HepG2 (cell line): Measurements from ENCODE around the gene SLC1A3. TPM values are rescaled to one million over a fixed set of nuclear protein-coding genes. Genes with fewer than 3 reads are reported as not detected.

Experiments
- ATAC-seq: fragments of 200-7000 bp; cut with Tn5 transposase; 3 replicates; pipeline ENCODE4 v1.9.1; 2020; ENCODE audit warnings: mild to moderate bottlenecking, moderate library complexity
- BruUV-seq: library from RNA; stranded (reverse); fragments of 400-500 nt; replicated peaks from 2 replicates; lab custom pipeline; 2021; lab: Mats Ljungman, UMichigan
- CTCF ChIA-PET: fragments of 300-600 bp; formaldehyde crosslinking; extraction: SDS; loops from one replicate; lab custom pipeline; 2021; ENCODE audit warnings: low total read pairs, inconsistent platforms, low intra/inter-chr PET ratio; lab: Yijun Ruan, JAX
- POLR2A ChIA-PET: fragments of 350-600 bp; sonication (Branson Sonifier 250); formaldehyde crosslinking; loops from one replicate; lab custom pipeline; 2020; ENCODE audit warnings: antibody characterized with exemption, inconsistent platforms; lab: Yijun Ruan, JAX
- DNase-seq: peaks from one replicate; pipeline ENCODE4 v3.0.0-alpha.2; 2015; ENCODE audit warnings: low spot score
- FAIRE-seq: peaks from 3 replicates; lab custom pipeline; 2011; peaks lifted over from hg19 to GRCh38; lab: Jason Lieb, UNC
- H2AFZ ChIP-seq: one replicate; pipeline ENCODE4 v1.6.1; 2011; ENCODE audit warnings: low read length, inconsistent platforms
- H3K27ac ChIP-seq: fragments of 300-600 bp; 3 replicates; pipeline ENCODE4 v1.8.0; 2011; ENCODE audit warnings: mixed run types, mild to moderate bottlenecking, mixed read lengths, low read length, inconsistent platforms; ENCODE audit not compliant: insufficient read depth; ENCODE audit errors: extremely low read length
- H3K27me3 ChIP-seq, 2 experiments: fragments of 200-600 bp in 1 of 2; 2 replicates in 1 of 2; 3 replicates in 1 of 2; pipeline versions ENCODE4 v1.6.0 to v1.8.0; 2011; ENCODE audit warnings: low read length in 2 of 2, mild to moderate bottlenecking in 2 of 2, moderate library complexity in 2 of 2, inconsistent platforms in 1 of 2; ENCODE audit not compliant: insufficient read depth in 2 of 2, control insufficient read depth in 1 of 2
- H3K36me3 ChIP-seq, 2 experiments: fragments of 200-600 bp in 1 of 2; replicated peaks in 1 of 2; 2 replicates in 1 of 2; 3 replicates in 1 of 2; pipeline versions ENCODE4 v1.5.1 to v1.8.0; 2011; ENCODE audit warnings: low read length in 2 of 2, inconsistent platforms in 1 of 2; ENCODE audit not compliant: insufficient read depth in 2 of 2, control insufficient read depth in 1 of 2
- H3K4me1 ChIP-seq: 2 replicates; pipeline ENCODE4 v1.5.1; 2012; ENCODE audit warnings: low read length, inconsistent platforms; ENCODE audit not compliant: insufficient read depth
- H3K4me2 ChIP-seq: 2 replicates; pipeline ENCODE4 v1.6.0; 2011; ENCODE audit warnings: low read depth, low read length, inconsistent platforms
- H3K4me3 ChIP-seq, 3 experiments: fragments of 200-600 bp in 1 of 3; sonication (generic), shearing (Covaris generic) in 1 of 3; replicated peaks in 1 of 3; 2 replicates each; pipeline ENCODE4 v1.5.1; 2011 to 2016; ENCODE audit warnings: low read length in 3 of 3, inconsistent platforms in 2 of 3, low read depth in 2 of 3, mild to moderate bottlenecking in 2 of 3, control low read depth in 1 of 3, mixed read lengths in 1 of 3; ENCODE audit not compliant: insufficient read depth in 1 of 3
- H3K79me2 ChIP-seq: one replicate; pipeline ENCODE4 v1.6.1; 2011; ENCODE audit warnings: low read length, inconsistent platforms; ENCODE audit not compliant: insufficient read depth
- H3K9ac ChIP-seq: 2 replicates; pipeline ENCODE4 v1.6.0; 2011; ENCODE audit warnings: mild to moderate bottlenecking, low read depth, low read length, inconsistent platforms; ENCODE audit not compliant: insufficient read depth
- H3K9me3 ChIP-seq: 2 replicates; pipeline ENCODE4 v1.5.1; 2012; ENCODE audit warnings: mild to moderate bottlenecking, low read length
- H4K20me1 ChIP-seq: 2 replicates; pipeline ENCODE4 v1.6.0; 2011; ENCODE audit warnings: inconsistent platforms, mild to moderate bottlenecking, low read length, moderate library complexity; ENCODE audit not compliant: insufficient read depth
- DPF2 ChIP-seq: sonication (generic); formaldehyde crosslinking; IDR thresholded peaks from 2 replicates; pipeline ENCODE4 v1.4.0; 2020; ENCODE audit warnings: mild to moderate bottlenecking, low read depth, missing genetic modification reagents, borderline replicate concordance
- EED ChIP-seq: sonication (generic); formaldehyde crosslinking; IDR thresholded peaks from 2 replicates; pipeline ENCODE4 v1.5.0; 2020; ENCODE audit warnings: mild to moderate bottlenecking, missing genetic modification reagents
- KMT2A ChIP-seq: sonication (generic); formaldehyde crosslinking; IDR thresholded peaks from 2 replicates; pipeline ENCODE4 v1.4.0; 2020; ENCODE audit warnings: missing genetic modification reagents
- MAF1 ChIP-seq: sonication (generic); formaldehyde crosslinking; IDR thresholded peaks from 2 replicates; pipeline ENCODE4 v1.5.0; 2020; ENCODE audit warnings: missing genetic modification reagents, borderline replicate concordance
- MYNN ChIP-seq: sonication (generic); formaldehyde crosslinking; IDR thresholded peaks from 2 replicates; pipeline ENCODE4 v1.4.0; 2020; ENCODE audit warnings: mild to moderate bottlenecking, low read depth, missing genetic modification reagents
- NR1H2 ChIP-seq: sonication (generic); formaldehyde crosslinking; IDR thresholded peaks from 2 replicates; pipeline ENCODE4 v1.8.1; 2022; ENCODE audit warnings: low read depth, missing genetic modification reagents, borderline replicate concordance
- RELA ChIP-seq: sonication (generic); formaldehyde crosslinking; IDR thresholded peaks from 2 replicates; pipeline ENCODE4 v1.4.0; 2020; ENCODE audit warnings: missing genetic modification reagents
- SIN3B ChIP-seq: fragments of 150-350 bp; IDR thresholded peaks from 2 replicates; pipeline ENCODE4 v1.6.1; 2014; ENCODE audit warnings: low read length
- ZFP1 ChIP-seq: IDR thresholded peaks from 2 replicates; pipeline ENCODE4 v1.6.1; 2016
- ZNF296 ChIP-seq: sonication (generic); formaldehyde crosslinking; conservative IDR thresholded peaks from 2 replicates; pipeline ENCODE4 v1.5.0; 2020; ENCODE audit warnings: mild to moderate bottlenecking, missing genetic modification reagents
- ZNF367 ChIP-seq: sonication (generic); formaldehyde crosslinking; IDR thresholded peaks from 2 replicates; pipeline ENCODE4 v1.4.0; 2020; ENCODE audit warnings: missing genetic modification reagents, borderline replicate concordance
- ZNF766 ChIP-seq: sonication (generic); formaldehyde crosslinking; IDR thresholded peaks from 2 replicates; pipeline ENCODE4 v1.5.0; 2020; ENCODE audit warnings: missing genetic modification reagents, borderline replicate concordance
- WGBS: methylation state at CpG from one replicate; pipeline ENCODE4 v1.1.6; 2017; ENCODE audit warnings: low lambda C conversion rate; 5-methylcytosine and 5-hydroxymethylcytosine counted together
- in situ Hi-C: cut with HindIII; loops from 2 replicates; pipeline ENCODE4 v1.10.0; 2017; ENCODE audit warnings: low pct_unique_long_range_greater_than_20kb; ENCODE audit not compliant: extremely low pct_ligation_motif_present
- intact Hi-C: fragments of 100-400 bp; cut with micrococcal nuclease; formaldehyde crosslinking; loops from one replicate; pipeline ENCODE4 v1.10.0; 2022; ENCODE audit not compliant: unreplicated experiment
- polyA plus RNA-seq, 8 experiments: library from polyadenylated mRNA; depleted of rRNA in 3 of 8; stranded (reverse) in 7 of 8; unstranded in 1 of 8; fragments of >200 nt; fragmentation: Illumina TruSeq in 4 of 8; extraction: Trizol in 4 of 8; gene quantifications; 2 replicates each; pipeline versions ENCODE4 v1.2.1 to v1.2.3, GENCODE V29; 2011 to 2016; ENCODE audit warnings: low read depth in 4 of 8, missing spikeins in 1 of 8, mixed read lengths in 1 of 8; ENCODE audit not compliant: insufficient read depth in 1 of 8
- total RNA-seq, 5 experiments: library from RNA; depleted of rRNA; stranded (reverse); fragments of >200 nt; fragmentation: Illumina TruSeq; extraction: Trizol; gene quantifications; 2 replicates each; pipeline ENCODE4 v1.2.3, GENCODE V29; 2016; ENCODE audit warnings: low read depth in 1 of 5
- TF ChIP-seq, protein P1 (sequence below): sonication (generic); formaldehyde crosslinking; IDR thresholded peaks from 2 replicates; pipeline ENCODE4 v1.4.0; 2020; ENCODE audit warnings: missing genetic modification reagents
- TF ChIP-seq, protein P2 (sequence below): sonication (generic); formaldehyde crosslinking; IDR thresholded peaks from 2 replicates; pipeline ENCODE4 v1.4.0; 2020; ENCODE audit warnings: low read depth, missing genetic modification reagents

Gene SLC1A3
- total and polyA plus RNA-seq, 2 of the 13 experiments (the other 11 are each of a cell fraction or from before 2014, with no cell fraction given), result 0.09 TPM; not detected in 1

GRCh38 chr5:36590513-36591286 is 15.7 kb upstream of the SLC1A3 start:
- H3K9ac ChIP-seq, result no peak overlapping the region
- no peak overlapping the region for H2AFZ ChIP-seq
- no peak overlapping the region for H3K27ac ChIP-seq
- BruUV-seq, result no TSS peak
- H3K79me2 ChIP-seq, result no peaks in the 10 kb centered on the region
- no peaks in the 10 kb centered on the region for H3K36me3 ChIP-seq
- WGBS, result 35% methylated on average over 7 of the region's 7 CpGs
- DNase-seq (no peak), FAIRE-seq (no peak), ATAC-seq (no peak)
- 0 out of 2 replicates have a peak, but pooled peaks cover 7% of the 10 kb centered on the region for H3K4me1 ChIP-seq
- no peaks in the 10 kb centered on the region for H3K9me3 ChIP-seq
- ChIA-PET CTCF (no interaction called here), POLR2A (no interaction called here)
- no peaks in the 10 kb centered on the region for H4K20me1 ChIP-seq
- H3K4me2 ChIP-seq, result no peak overlapping the region
- intact Hi-C loops, result no loop called here
- H3K4me3 ChIP-seq, result no peak overlapping the region
- in situ Hi-C loops, result no loop called here
- no peaks in the 10 kb centered on the region; a peak in 1 of 5 replicates for H3K27me3 ChIP-seq
- TF ChIP-seq, protein P1, sequence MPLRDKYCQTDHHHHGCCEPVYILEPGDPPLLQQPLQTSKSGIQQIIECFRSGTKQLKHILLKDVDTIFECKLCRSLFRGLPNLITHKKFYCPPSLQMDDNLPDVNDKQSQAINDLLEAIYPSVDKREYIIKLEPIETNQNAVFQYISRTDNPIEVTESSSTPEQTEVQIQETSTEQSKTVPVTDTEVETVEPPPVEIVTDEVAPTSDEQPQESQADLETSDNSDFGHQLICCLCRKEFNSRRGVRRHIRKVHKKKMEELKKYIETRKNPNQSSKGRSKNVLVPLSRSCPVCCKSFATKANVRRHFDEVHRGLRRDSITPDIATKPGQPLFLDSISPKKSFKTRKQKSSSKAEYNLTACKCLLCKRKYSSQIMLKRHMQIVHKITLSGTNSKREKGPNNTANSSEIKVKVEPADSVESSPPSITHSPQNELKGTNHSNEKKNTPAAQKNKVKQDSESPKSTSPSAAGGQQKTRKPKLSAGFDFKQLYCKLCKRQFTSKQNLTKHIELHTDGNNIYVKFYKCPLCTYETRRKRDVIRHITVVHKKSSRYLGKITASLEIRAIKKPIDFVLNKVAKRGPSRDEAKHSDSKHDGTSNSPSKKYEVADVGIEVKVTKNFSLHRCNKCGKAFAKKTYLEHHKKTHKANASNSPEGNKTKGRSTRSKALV, result no peak
- TF ChIP-seq ZNF296 (CRISPR knock-in tag) (no peak), ZNF766 (CRISPR knock-in tag) (no peak), MAF1 (CRISPR knock-in tag) (no peak), RELA (no peak), EED (CRISPR knock-in tag) (no peak), KMT2A (CRISPR knock-in tag) (no peak), SIN3B (no peak), NR1H2 (CRISPR knock-in tag) (no peak), ZFP1 (CRISPR knock-in tag) (no peak), MYNN (CRISPR knock-in tag) (no peak), DPF2 (CRISPR knock-in tag) (no peak), ZNF367 (CRISPR knock-in tag) (no peak)
- TF ChIP-seq, protein P2, sequence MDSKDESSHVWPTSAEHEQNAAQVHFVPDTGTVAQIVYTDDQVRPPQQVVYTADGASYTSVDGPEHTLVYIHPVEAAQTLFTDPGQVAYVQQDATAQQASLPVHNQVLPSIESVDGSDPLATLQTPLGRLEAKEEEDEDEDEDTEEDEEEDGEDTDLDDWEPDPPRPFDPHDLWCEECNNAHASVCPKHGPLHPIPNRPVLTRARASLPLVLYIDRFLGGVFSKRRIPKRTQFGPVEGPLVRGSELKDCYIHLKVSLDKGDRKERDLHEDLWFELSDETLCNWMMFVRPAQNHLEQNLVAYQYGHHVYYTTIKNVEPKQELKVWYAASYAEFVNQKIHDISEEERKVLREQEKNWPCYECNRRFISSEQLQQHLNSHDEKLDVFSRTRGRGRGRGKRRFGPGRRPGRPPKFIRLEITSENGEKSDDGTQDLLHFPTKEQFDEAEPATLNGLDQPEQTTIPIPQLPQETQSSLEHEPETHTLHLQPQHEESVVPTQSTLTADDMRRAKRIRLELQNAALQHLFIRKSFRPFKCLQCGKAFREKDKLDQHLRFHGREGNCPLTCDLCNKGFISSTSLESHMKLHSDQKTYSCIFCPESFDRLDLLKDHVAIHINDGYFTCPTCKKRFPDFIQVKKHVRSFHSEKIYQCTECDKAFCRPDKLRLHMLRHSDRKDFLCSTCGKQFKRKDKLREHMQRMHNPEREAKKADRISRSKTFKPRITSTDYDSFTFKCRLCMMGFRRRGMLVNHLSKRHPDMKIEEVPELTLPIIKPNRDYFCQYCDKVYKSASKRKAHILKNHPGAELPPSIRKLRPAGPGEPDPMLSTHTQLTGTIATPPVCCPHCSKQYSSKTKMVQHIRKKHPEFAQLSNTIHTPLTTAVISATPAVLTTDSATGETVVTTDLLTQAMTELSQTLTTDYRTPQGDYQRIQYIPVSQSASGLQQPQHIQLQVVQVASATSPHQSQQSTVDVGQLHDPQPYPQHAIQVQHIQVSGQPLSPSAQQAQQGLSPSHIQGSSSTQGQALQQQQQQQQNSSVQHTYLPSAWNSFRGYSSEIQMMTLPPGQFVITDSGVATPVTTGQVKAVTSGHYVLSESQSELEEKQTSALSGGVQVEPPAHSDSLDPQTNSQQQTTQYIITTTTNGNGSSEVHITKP (CRISPR knock-in tag), result no peak
